Neural crest cell (in vitro differentiated cells): ENCODE measurements around the gene MIB2. TPM values are rescaled to one million over a fixed set of nuclear protein-coding genes. Genes with fewer than 3 reads are reported as not detected.
"Not testable (repeated sequence)": the region's sequence is repeated elsewhere in the genome, so short reads cannot be mapped to it uniquely, and the experiment has no call there.

ENCODE experiments used
- DNase-seq: peaks from one replicate; pipeline ENCODE4 v3.0.0; 2021; ENCODE audit warnings: low read depth, mixed read lengths, low spot score
- H3K27ac Mint-ChIP-seq: one replicate; pipeline ENCODE4 v1.8.0; 2021; ENCODE audit warnings: mild to moderate bottlenecking, mixed read lengths; ENCODE audit not compliant: unreplicated experiment
- H3K27me3 Mint-ChIP-seq: 2 replicates; pipeline ENCODE4 v1.8.0; 2021; ENCODE audit warnings: low read depth, mild to moderate bottlenecking, mixed read lengths
- H3K36me3 Mint-ChIP-seq: 2 replicates; pipeline ENCODE4 v1.8.0; 2021; ENCODE audit warnings: low read depth, mild to moderate bottlenecking, mixed read lengths
- H3K4me1 Mint-ChIP-seq: 2 replicates; pipeline ENCODE4 v1.8.0; 2021; ENCODE audit warnings: mixed read lengths
- H3K4me3 Mint-ChIP-seq: one replicate; pipeline ENCODE4 v1.8.0; 2021; ENCODE audit warnings: mild to moderate bottlenecking, mixed read lengths
- H3K9me3 Mint-ChIP-seq: 2 replicates; pipeline ENCODE4 v1.8.0; 2021; ENCODE audit warnings: mixed read lengths
- CTCF ChIP-seq: fragments of 200-600 bp; sonication (generic); conservative IDR thresholded peaks from 2 replicates; pipeline ENCODE4 v1.5.0; 2021; ENCODE audit warnings: antibody characterized with exemption, mild to moderate bottlenecking
- total RNA-seq: library from RNA; stranded (reverse); gene quantifications from 2 replicates; pipeline ENCODE4 v1.2.1, GENCODE V29; 2021

MIB2 gene
- total RNA-seq, 1 donor from 2014 or later, result 105 TPM

- H3K9me3 Mint-ChIP-seq, result no peaks in the 10 kb centered on the region
Observed at GRCh38 chr1:1629430-1630190, 14.3 kb downstream of the MIB2 start.

GRCh38 chr1:1630191-1630964 is 15.1 kb downstream of the MIB2 start:
- Mint-ChIP-seq H3K27me3 (peaks cover 11% of the 10 kb centered on the region), H3K4me1 (no peaks in the 10 kb centered on the region), H3K9me3 (no peaks in the 10 kb centered on the region), H3K27ac (no peak overlapping the region), H3K4me3 (no peak overlapping the region), H3K36me3 (no peaks in the 10 kb centered on the region)
- DNase-seq, result no peak
- no peak for TF ChIP-seq CTCF

More at GRCh38 chr1:1629430-1630190, 14.3 kb downstream of the MIB2 start:
- H3K27me3 Mint-ChIP-seq, result peaks cover 11% of the 10 kb centered on the region
- no peak for TF ChIP-seq CTCF
- H3K4me3 Mint-ChIP-seq, result no peak overlapping the region
- DNase-seq, result no peak
- no peak overlapping the region for H3K27ac Mint-ChIP-seq
- no peaks in the 10 kb centered on the region for H3K4me1 Mint-ChIP-seq
- H3K36me3 Mint-ChIP-seq, result no peaks in the 10 kb centered on the region

GRCh38 chr1:1630965-1631781 is 15.9 kb downstream of the MIB2 start:
- no peak for TF ChIP-seq CTCF
- Mint-ChIP-seq H3K4me1 (no peaks in the 10 kb centered on the region), H3K27ac (no peak overlapping the region), H3K4me3 (no peak overlapping the region), H3K27me3 (peaks cover 11% of the 10 kb centered on the region), H3K36me3 (no peaks in the 10 kb centered on the region), H3K9me3 (no peaks in the 10 kb centered on the region)
- DNase-seq, result no peak

- no peak for DNase-seq
- H3K27ac Mint-ChIP-seq, result no peak within 1 kb of the TSS
Observed at GRCh38 chr1:1631782-1632420, 16.6 kb downstream of the MIB2 start, which contains the start of gene MMP23B. Gene MMP23B, plus strand, starts transcription at chr1:1632173. Its CDS starts 46 bp downstream, at chr1:1632219.

GRCh38 chr1:1633409-1633808 is 18.1 kb downstream of the MIB2 start:
- H3K27ac Mint-ChIP-seq, result not testable (repeated sequence)

More at GRCh38 chr1:1631782-1632420, 16.6 kb downstream of the MIB2 start, which contains the start of gene MMP23B:
- Mint-ChIP-seq H3K4me3 (no peak within 1 kb of the TSS), H3K9me3 (no peaks in the 10 kb centered on the region), H3K4me1 (no peaks in the 10 kb centered on the region), H3K27me3 (peaks cover 11% of the 10 kb centered on the region), H3K36me3 (no peaks in the 10 kb centered on the region)
- TF ChIP-seq CTCF, result no peak

GRCh38 chr1:1634613-1635012 is 19.3 kb downstream of the MIB2 start:
- H3K4me3 Mint-ChIP-seq, H3K27ac Mint-ChIP-seq, H3K36me3 Mint-ChIP-seq, H3K4me1 Mint-ChIP-seq, DNase-seq, H3K9me3 Mint-ChIP-seq: not testable (repeated sequence)
- H3K27me3 Mint-ChIP-seq, result peaks cover 11% of the 10 kb centered on the region

More at GRCh38 chr1:1633409-1633808, 18.1 kb downstream of the MIB2 start:
- H3K4me1 Mint-ChIP-seq, H3K9me3 Mint-ChIP-seq, H3K4me3 Mint-ChIP-seq, H3K36me3 Mint-ChIP-seq, DNase-seq: not testable (repeated sequence)
- peaks cover 11% of the 10 kb centered on the region for H3K27me3 Mint-ChIP-seq

- H3K27ac Mint-ChIP-seq, DNase-seq: not testable (repeated sequence)
Observed at GRCh38 chr1:1636621-1637478, 21.6 kb downstream of the MIB2 start.

GRCh38 chr1:1637479-1637875 is 22.2 kb downstream of the MIB2 start:
- H3K9me3 Mint-ChIP-seq, DNase-seq, H3K27ac Mint-ChIP-seq, H3K27me3 Mint-ChIP-seq, H3K36me3 Mint-ChIP-seq, H3K4me3 Mint-ChIP-seq, H3K4me1 Mint-ChIP-seq: not testable (repeated sequence)

More at GRCh38 chr1:1636621-1637478, 21.6 kb downstream of the MIB2 start:
- H3K36me3 Mint-ChIP-seq, H3K4me3 Mint-ChIP-seq, H3K27me3 Mint-ChIP-seq, H3K4me1 Mint-ChIP-seq, H3K9me3 Mint-ChIP-seq: not testable (repeated sequence)
